ENCODE measurements around the gene RBBP4. TPM values are rescaled to one million over a fixed set of nuclear protein-coding genes. Genes with fewer than 3 reads are reported as not detected.
"Not testable (repeated sequence)": the region's sequence is repeated elsewhere in the genome, so short reads cannot be mapped to it uniquely, and the experiment has no call there.

RBBP4 gene
- total and polyA plus RNA-seq, 9 donors, result 97.2 to 175 (median 142) TPM

DNA sequence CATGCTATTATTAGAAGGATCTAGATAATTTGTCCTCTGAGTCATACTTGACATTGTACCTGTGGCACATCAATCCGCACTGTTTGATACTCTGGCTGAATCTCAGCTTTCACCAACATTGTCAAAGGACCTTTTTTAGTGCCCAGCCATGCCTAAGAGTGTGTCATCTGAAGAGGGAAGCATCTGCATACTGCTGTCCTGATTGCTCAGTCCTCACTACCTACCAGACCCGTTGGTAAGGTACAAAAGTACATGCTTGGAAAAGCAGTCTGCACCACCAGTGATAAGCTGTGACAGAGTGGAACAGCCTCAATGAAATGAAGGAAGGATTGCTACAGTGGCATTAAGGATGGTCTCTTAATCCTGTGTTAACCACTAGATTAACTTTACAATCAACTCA lies 34.5 kb downstream of the RBBP4 start:
- no peak overlapping the region for H3K4me3 ChIP-seq (ENCODE audit: low read length)
- no peaks in the 10 kb centered on the region for H3K9me3 ChIP-seq (replicated peaks; ENCODE audit: control insufficient read depth, low read depth, low read length)
- H3K36me3 ChIP-seq (ENCODE audit: control insufficient read depth, insufficient read depth, low read length), result peaks cover 39% of the 10 kb centered on the region
- no peaks in the 10 kb centered on the region for H3K27me3 ChIP-seq (ENCODE audit: control insufficient read depth, insufficient read depth, low read length)
- no peak for DNase-seq
- peaks cover 5% of the 10 kb centered on the region for H3K4me1 ChIP-seq (ENCODE audit: control insufficient read depth, insufficient read depth, low read length)
- no peak overlapping the region for H3K27ac ChIP-seq (ENCODE audit: low read length)
- WGBS (ENCODE audit: insufficient coverage), result no CpG with 5 or more reads among the region's 2 CpGs

DNA sequence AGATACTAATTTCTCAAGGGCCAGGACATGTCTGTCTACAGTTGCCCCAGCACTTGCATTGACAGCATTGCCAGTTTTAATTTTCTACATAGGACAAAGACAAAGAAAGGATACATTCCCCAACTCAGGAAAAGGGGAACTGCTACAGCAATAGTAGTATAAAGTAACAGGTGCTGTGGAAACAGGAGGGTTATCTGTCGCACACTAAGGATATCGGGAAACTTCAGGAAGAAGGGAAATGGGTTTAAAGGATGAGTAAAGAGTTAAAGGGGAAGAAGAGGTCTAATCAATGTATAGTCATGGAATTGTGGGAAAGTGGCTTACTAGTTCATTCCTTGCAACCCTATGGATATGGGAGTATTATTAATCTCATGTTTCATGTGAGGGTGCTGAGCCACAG lies 35.4 kb downstream of the RBBP4 start:
- Histone ChIP-seq H3K27me3 (ENCODE audit: control insufficient read depth, insufficient read depth, low read length) (no peaks in the 10 kb centered on the region), H3K4me1 (ENCODE audit: control insufficient read depth, insufficient read depth, low read length) (peaks cover 5% of the 10 kb centered on the region), H3K9me3 (replicated peaks; ENCODE audit: control insufficient read depth, low read depth, low read length) (no peaks in the 10 kb centered on the region), H3K27ac (ENCODE audit: low read length) (no peak overlapping the region), H3K36me3 (ENCODE audit: control insufficient read depth, insufficient read depth, low read length) (peaks cover 35% of the 10 kb centered on the region), H3K4me3 (ENCODE audit: low read length) (no peak overlapping the region)
- WGBS (ENCODE audit: insufficient coverage), result 95% methylated on average over 2 of the region's 2 CpGs
- no peak for DNase-seq

DNA sequence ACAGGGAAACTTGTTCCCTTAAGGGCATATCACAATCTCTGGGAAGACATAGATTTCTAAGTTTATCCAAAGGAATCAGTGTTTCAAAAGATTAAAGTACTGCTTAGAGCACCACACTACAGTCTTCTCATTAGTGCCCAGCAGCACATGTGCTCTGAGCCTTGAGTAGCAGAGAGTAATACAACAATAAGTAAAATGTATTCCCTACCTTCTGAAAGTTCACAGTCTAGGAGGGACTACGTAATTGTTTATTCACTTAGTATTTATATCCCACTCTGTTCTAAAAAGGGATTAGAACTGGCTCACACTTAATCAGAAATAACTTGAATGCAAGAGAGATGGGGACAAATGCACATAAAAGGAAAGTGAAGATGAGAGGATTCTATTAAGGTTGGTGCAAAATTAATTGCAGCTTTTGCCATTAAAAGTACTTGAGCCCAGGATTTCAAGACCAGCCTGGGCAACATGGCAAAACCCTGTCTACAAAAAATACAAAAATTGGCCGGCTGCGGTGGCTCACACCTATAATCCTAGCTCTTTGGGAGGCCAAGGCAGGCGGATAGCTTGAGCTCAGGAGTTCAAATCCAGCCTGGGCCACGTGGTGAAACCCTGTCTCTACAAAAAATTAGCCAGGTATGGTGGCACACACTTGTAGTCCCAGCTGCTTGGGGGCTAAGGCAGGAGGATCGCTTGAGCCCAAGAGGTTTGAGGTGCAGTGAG lies 42.6 kb downstream of the RBBP4 start:
- DNase-seq, result no peak
- Histone ChIP-seq H3K9me3 (replicated peaks; ENCODE audit: control insufficient read depth, low read depth, low read length) (no peaks in the 10 kb centered on the region), H3K4me1 (ENCODE audit: control insufficient read depth, insufficient read depth, low read length) (peaks cover 16% of the 10 kb centered on the region), H3K27ac (ENCODE audit: low read length) (no peak overlapping the region), H3K27me3 (ENCODE audit: control insufficient read depth, insufficient read depth, low read length) (no peaks in the 10 kb centered on the region), H3K4me3 (ENCODE audit: low read length) (no peak overlapping the region), H3K36me3 (ENCODE audit: control insufficient read depth, insufficient read depth, low read length) (peaks cover 37% of the 10 kb centered on the region)
- 98% methylated on average over 4 of the region's 6 CpGs for WGBS (ENCODE audit: insufficient coverage)

DNA sequence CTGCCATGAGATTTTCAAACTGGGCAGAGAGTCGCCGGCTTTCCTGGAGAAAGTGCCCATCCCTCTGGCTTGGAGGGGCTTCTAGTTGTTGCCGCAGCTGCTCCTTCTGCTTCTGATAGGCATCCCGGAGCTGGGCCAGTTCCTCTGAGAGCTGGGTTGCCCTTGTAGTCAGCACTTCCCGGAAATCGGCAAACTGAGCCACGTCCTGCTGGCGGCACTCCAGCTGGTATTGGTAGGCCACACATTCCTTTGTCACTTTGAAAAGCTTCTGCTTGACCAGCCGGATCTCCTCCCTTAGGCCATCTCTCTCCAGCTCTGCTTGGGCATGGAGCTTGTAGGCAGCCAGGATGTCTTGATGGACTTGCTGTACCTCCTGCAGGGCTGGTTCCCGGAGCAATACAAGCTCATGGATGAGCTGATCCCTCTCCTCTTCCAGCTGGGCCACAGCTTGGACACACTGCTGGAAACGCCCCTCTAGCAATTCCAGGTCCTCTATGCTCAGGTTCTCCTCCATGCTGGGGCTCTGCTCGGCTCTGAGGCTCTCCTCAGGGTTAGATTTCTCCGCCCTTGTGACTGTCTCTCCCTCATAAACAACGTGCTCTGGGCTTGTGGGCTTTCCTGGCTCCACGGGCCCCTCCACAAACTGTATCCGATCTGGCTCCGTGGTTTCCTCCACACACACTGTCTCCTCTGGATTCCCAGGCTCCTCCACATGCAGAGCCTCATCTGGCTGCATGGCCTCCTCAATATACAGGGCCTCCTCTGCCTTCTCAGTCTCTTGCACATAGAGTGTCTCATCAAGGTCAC lies 44.3 kb downstream of the RBBP4 start:
- H3K9me3 ChIP-seq (replicated peaks; ENCODE audit: control insufficient read depth, low read depth, low read length), result no peaks in the 10 kb centered on the region
- peaks cover 20% of the 10 kb centered on the region for H3K4me1 ChIP-seq (ENCODE audit: control insufficient read depth, insufficient read depth, low read length)
- peak; percentile 46 for DNase-seq
- H3K27me3 ChIP-seq (ENCODE audit: control insufficient read depth, insufficient read depth, low read length), result no peaks in the 10 kb centered on the region
- H3K36me3 ChIP-seq (ENCODE audit: control insufficient read depth, insufficient read depth, low read length), result peaks cover 35% of the 10 kb centered on the region
- H3K4me3 ChIP-seq (ENCODE audit: low read length), result no peak overlapping the region
- WGBS (ENCODE audit: insufficient coverage), result 59% methylated on average over 17 of the region's 17 CpGs
- H3K27ac ChIP-seq (ENCODE audit: low read length), result peak overlapping the region; percentile 29

DNA sequence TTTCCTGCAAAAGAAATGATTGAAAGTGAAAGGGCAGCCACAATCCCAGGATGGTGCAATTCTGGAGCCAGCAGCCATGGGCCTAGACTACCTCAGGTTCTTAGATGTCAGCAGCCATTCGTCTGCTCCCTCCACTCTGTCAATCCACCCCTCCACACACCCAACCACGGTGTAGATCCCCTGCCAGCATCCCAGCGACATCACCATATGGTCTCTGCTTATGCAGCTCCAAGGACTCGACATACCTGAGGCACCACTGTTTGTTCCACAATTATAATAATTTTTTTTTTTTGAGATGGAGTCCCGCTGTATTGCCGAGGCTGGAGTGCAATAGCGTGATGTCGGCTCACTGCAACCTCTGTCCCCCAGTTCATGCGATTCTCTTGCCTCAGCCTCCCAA lies 45.0 kb downstream of the RBBP4 start:
- peaks cover 31% of the 10 kb centered on the region for H3K36me3 ChIP-seq (ENCODE audit: control insufficient read depth, insufficient read depth, low read length)
- H3K9me3 ChIP-seq (replicated peaks; ENCODE audit: control insufficient read depth, low read depth, low read length), result no peaks in the 10 kb centered on the region
- 100% methylated on average over 6 of the region's 9 CpGs for WGBS (ENCODE audit: insufficient coverage)
- peaks cover 20% of the 10 kb centered on the region for H3K4me1 ChIP-seq (ENCODE audit: control insufficient read depth, insufficient read depth, low read length)
- no peak overlapping the region for H3K4me3 ChIP-seq (ENCODE audit: low read length)
- DNase-seq, result no peak
- no peak overlapping the region for H3K27ac ChIP-seq (ENCODE audit: low read length)
- no peaks in the 10 kb centered on the region for H3K27me3 ChIP-seq (ENCODE audit: control insufficient read depth, insufficient read depth, low read length)

DNA sequence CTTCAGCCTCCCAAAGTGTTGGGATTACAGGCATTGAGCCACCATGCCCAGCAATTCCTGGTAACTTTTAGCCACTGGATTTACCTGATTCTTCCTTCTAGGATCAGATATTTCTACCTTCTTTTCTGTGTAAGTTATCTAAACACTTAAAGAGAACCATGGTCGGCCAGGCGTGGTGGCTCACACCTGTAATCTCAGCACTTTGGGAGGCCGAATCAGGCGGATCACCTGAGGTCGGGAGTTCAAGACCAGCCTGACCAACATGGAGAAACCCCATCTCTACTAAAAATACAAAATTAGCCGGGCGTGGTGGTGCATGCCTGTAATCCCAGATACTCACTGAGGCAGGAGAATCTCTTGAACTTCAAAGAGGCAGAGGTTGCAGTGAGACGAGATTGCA lies 46.0 kb downstream of the RBBP4 start:
- not testable (repeated sequence) for H3K27ac ChIP-seq (ENCODE audit: low read length); DNase-seq; H3K27me3 ChIP-seq (ENCODE audit: control insufficient read depth, insufficient read depth, low read length); H3K9me3 ChIP-seq (replicated peaks; ENCODE audit: control insufficient read depth, low read depth, low read length); H3K4me3 ChIP-seq (ENCODE audit: low read length)
- Histone ChIP-seq H3K36me3 (ENCODE audit: control insufficient read depth, insufficient read depth, low read length) (peaks cover 31% of the 10 kb centered on the region), H3K4me1 (ENCODE audit: control insufficient read depth, insufficient read depth, low read length) (peaks cover 28% of the 10 kb centered on the region)
- 96% methylated on average over 3 of the region's 8 CpGs for WGBS (ENCODE audit: insufficient coverage)

DNA sequence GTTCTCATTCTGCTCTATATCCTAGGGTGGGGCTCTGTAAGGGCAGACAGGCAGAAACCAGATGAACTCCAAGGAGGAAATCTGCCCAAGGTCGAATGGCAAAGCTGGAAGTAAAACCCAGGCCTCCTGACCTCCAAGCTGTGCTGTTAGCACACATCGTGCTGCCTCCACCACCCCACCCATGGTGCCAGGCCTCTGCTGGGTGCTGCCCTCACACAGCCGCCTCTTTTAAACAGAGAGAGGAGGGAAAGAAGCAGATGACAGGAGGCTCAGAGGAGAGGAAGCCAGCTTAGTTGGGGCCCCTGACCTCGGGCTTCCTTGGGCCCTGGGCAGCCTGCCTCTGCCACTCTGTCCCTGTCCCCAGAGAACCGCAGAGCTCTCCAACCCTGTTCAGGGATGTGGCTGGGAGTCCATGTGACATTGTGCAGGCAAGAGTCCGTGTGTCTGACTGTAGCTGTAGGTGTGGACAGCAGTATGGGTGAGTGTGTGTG lies 50.5 kb downstream of the RBBP4 start:
- WGBS (ENCODE audit: insufficient coverage), result 33% methylated on average over 1 of the region's 6 CpGs
- H3K27ac ChIP-seq (ENCODE audit: low read length), result peak overlapping the region; percentile 90
- peaks cover 39% of the 10 kb centered on the region for H3K4me1 ChIP-seq (ENCODE audit: control insufficient read depth, insufficient read depth, low read length)
- no peaks in the 10 kb centered on the region for H3K27me3 ChIP-seq (ENCODE audit: control insufficient read depth, insufficient read depth, low read length)
- peaks cover 4% of the 10 kb centered on the region for H3K9me3 ChIP-seq (replicated peaks; ENCODE audit: control insufficient read depth, low read depth, low read length)
- H3K36me3 ChIP-seq (ENCODE audit: control insufficient read depth, insufficient read depth, low read length), result peaks cover 3% of the 10 kb centered on the region
- peak overlapping the region; percentile 73 for H3K4me3 ChIP-seq (ENCODE audit: low read length)
- DNase-seq, result peak; percentile 29

DNA sequence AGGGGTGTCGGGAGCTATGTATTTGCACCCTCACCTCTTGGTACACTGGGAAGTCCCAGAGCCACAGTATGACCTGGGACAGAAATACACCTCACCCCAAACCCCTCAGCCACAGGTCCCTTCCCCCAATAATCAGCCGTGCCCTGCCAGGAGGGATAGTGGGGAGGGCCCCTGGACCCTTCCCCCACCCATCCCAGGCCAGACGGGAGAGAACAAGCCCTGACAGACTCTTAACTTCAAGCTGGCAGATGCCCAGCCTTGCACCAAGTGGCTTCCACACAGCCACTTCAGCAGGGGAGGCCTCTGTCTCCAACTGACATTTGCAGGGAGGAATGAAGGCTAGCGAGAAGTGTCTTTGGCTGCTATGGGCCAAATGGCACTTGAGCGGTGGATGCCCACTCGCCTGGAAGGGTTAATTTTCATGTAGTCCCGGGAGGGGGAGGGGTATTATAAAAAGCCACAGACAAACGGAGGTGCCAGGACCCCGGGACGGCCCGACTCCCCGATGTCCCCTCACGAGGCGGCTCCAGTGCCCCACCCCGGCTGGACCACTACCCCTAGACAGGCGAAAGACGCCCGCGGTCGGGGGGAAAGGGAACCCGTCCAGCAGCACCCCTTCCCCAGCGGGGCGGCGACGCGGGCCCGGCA lies 51.1 kb downstream of the RBBP4 start:
- peak; percentile 54 for DNase-seq

DNA sequence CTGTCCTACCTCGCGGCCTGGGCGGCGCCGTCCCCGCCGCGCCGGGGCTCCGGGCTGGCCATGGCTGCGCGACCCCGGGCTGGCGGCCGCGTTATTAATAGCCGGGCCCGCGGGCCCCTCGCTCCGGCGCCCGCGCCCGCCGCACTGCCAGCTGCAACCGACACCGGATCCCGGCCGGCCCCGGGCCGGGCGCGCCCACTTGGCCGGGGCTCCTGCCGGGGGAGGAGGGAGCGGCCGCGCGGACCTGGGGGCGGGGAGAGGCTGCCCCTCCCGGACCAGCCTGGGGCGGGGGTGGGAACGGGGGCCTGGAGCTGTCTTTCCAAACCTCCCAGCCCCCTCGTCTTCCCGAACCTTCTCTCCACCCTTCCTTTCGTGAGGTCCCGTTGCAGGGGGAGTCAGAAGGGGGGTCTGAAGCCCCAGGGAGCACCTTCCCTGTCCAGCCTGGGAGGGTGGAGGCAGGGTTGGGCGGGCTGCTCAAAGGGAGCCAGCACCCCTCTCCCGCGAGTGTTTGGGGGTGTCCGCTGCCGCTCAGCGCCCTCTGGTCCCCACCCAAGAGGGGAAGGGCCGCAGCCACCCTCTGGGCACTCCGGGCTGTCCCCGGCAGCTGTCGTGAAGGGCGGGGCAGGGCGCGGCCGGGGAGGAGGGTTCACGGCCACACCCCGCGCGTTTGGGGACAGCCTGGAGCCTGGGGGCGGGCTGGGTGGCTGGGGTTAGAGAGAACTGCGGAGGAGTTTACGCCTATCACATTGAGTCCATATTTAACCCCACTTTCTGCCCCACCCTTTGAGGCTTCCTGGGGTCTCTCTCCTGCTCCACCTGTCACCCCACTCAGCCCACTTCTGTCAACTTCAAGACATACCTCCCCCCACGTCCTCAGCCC lies 51.8 kb downstream of the RBBP4 start, which contains the start of gene SYNC:
Gene SYNC (minus strand): TSS at position 172 of the 880 bp plus-strand sequence. CDS start 110 bp downstream, at position 62.
- peaks cover 44% of the 10 kb centered on the region for H3K4me1 ChIP-seq (ENCODE audit: control insufficient read depth, insufficient read depth, low read length)
- under 1% methylated on average over 44 of the region's 70 CpGs for WGBS (ENCODE audit: insufficient coverage)

More for the DNA sequence above, 51.1 kb downstream of the RBBP4 start:
- Histone ChIP-seq H3K36me3 (ENCODE audit: control insufficient read depth, insufficient read depth, low read length) (no peaks in the 10 kb centered on the region), H3K9me3 (replicated peaks; ENCODE audit: control insufficient read depth, low read depth, low read length) (peaks cover 4% of the 10 kb centered on the region), H3K4me3 (ENCODE audit: low read length) (peak overlapping the region; percentile 73), H3K27me3 (ENCODE audit: control insufficient read depth, insufficient read depth, low read length) (no peaks in the 10 kb centered on the region), H3K4me1 (ENCODE audit: control insufficient read depth, insufficient read depth, low read length) (peaks cover 44% of the 10 kb centered on the region), H3K27ac (ENCODE audit: low read length) (peak overlapping the region; percentile 90)
- WGBS (ENCODE audit: insufficient coverage), result 2% methylated on average over 21 of the region's 27 CpGs

More for the DNA sequence above, 51.8 kb downstream of the RBBP4 start, which contains the start of gene SYNC:
- peak within 1 kb of the TSS; percentile 98 for H3K27ac ChIP-seq (ENCODE audit: low read length)
- H3K36me3 ChIP-seq (ENCODE audit: control insufficient read depth, insufficient read depth, low read length), result no peaks in the 10 kb centered on the region
- no peaks in the 10 kb centered on the region for H3K27me3 ChIP-seq (ENCODE audit: control insufficient read depth, insufficient read depth, low read length)
- DNase-seq, result peak; percentile 83
- H3K4me3 ChIP-seq (ENCODE audit: low read length), result peak within 1 kb of the TSS; percentile 77
- peaks cover 4% of the 10 kb centered on the region for H3K9me3 ChIP-seq (replicated peaks; ENCODE audit: control insufficient read depth, low read depth, low read length)
